Activated CD8-positive, alpha-beta memory T cell treated with anti-CD3 and anti-CD28 coated beads for 1 hour (primary cell): ENCODE measurements around the gene CHD5.

ENCODE experiments used
- DNase-seq, 2 donors: peaks; one replicate each; pipeline ENCODE4 v3.0.0-alpha.2; 2020; ENCODE audit warnings: low read depth in 1 of 2; ENCODE audit errors: extremely low read depth in 1 of 2

The CHD5 gene

GRCh38 chr1:6101826-6102531 is 78.1 kb downstream of the CHD5 start:
- DNase-seq = no peak

GRCh38 chr1:6100861-6101783 is 79.0 kb downstream of the CHD5 start:
- DNase-seq = no peak

GRCh38 chr1:6099787-6100765 is 80.0 kb downstream of the CHD5 start:
- no peak for DNase-seq

- DNase-seq = no peak
These were observed 80.8 kb downstream of the CHD5 start for GRCh38 chr1:6099297-6099696.

GRCh38 chr1:6098303-6099215 is 81.6 kb downstream of the CHD5 start:
- DNase-seq = no peak

- DNase-seq = no peak
These were observed 82.3 kb downstream of the CHD5 start for GRCh38 chr1:6097824-6098223.

GRCh38 chr1:6097117-6097595 is 83.0 kb downstream of the CHD5 start:
- no peak for DNase-seq

- DNase-seq = no peak
These were observed 83.6 kb downstream of the CHD5 start for GRCh38 chr1:6096243-6097116.

- no peak for DNase-seq
These were observed 84.4 kb downstream of the CHD5 start for GRCh38 chr1:6095511-6096242.

- DNase-seq = no peak
These were observed 85.2 kb downstream of the CHD5 start for GRCh38 chr1:6094801-6095505.

- DNase-seq = no peak
These were observed 85.9 kb downstream of the CHD5 start for GRCh38 chr1:6094246-6094645.

- no peak for DNase-seq
These were observed 86.5 kb downstream of the CHD5 start for GRCh38 chr1:6093611-6094010.

- no peak for DNase-seq
These were observed 87.0 kb downstream of the CHD5 start for GRCh38 chr1:6093071-6093470.

GRCh38 chr1:6092211-6092610 is 87.9 kb downstream of the CHD5 start:
- DNase-seq = no peak

- no peak for DNase-seq
These were observed 88.4 kb downstream of the CHD5 start for GRCh38 chr1:6091823-6092109.

GRCh38 chr1:6090996-6091822 is 88.9 kb downstream of the CHD5 start:
- DNase-seq = no peak

- no peak for DNase-seq
These were observed 89.8 kb downstream of the CHD5 start for GRCh38 chr1:6090288-6090687.
